Anterior cingulate cortex (tissue), 58 donors: ENCODE results near the gene PVALB.

Source experiments
- DNase-seq, 58 donors: peaks; one replicate each; lab custom pipeline; 2025; lab: John Stamatoyannopoulos, UW

Gene PVALB

GRCh38 chr22:36816636-36817524, at the start of gene PVALB:
Gene PVALB (minus strand): TSS chr22:36817035. CDS start chr22:36817005, 30 bp downstream.
- peak in 2 of 58 donors; percentile 4 to 28 for DNase-seq

- no peak for DNase-seq
These were observed 48.5 kb upstream of the PVALB start for GRCh38 chr22:36865346-36865745.

- no peak for DNase-seq
These were observed 47.8 kb upstream of the PVALB start for GRCh38 chr22:36864454-36865215.

GRCh38 chr22:36863979-36864378, 47.1 kb upstream of the PVALB start:
- DNase-seq: no peak

- DNase-seq: no peak
These were observed 46.4 kb upstream of the PVALB start for GRCh38 chr22:36863281-36863680.

GRCh38 chr22:36862251-36863242, 45.7 kb upstream of the PVALB start:
- peak in 9 of 58 donors; percentile 7 to 45 (median 15) for DNase-seq

GRCh38 chr22:36860821-36861659, 44.2 kb upstream of the PVALB start, which contains the start of gene NCF4:
Gene NCF4 (plus strand): TSS chr22:36861006. CDS start chr22:36861172, 166 bp downstream.
- DNase-seq: peak in 38 of 58 donors; percentile 7 to 58 (median 28)

- no peak for DNase-seq
These were observed 43.6 kb upstream of the PVALB start for GRCh38 chr22:36860438-36860820.

- DNase-seq: no peak
These were observed 43.2 kb upstream of the PVALB start for GRCh38 chr22:36860017-36860416.

- no peak for DNase-seq
These were observed 42.1 kb upstream of the PVALB start for GRCh38 chr22:36858966-36859365.

GRCh38 chr22:36858156-36858555, 41.3 kb upstream of the PVALB start:
- DNase-seq: no peak

GRCh38 chr22:36856792-36857135, 39.9 kb upstream of the PVALB start:
- no peak for DNase-seq

- DNase-seq: peak in 57 of 58 donors; percentile 16 to 98 (median 81)
These were observed 39.4 kb upstream of the PVALB start for GRCh38 chr22:36856121-36856791.

- no peak for DNase-seq
These were observed 38.6 kb upstream of the PVALB start for GRCh38 chr22:36855478-36855877.

- peak in 33 of 58 donors; percentile 1 to 47 (median 15) for DNase-seq
These were observed 36.7 kb upstream of the PVALB start for GRCh38 chr22:36853407-36854099.

GRCh38 chr22:36852056-36852973, 35.5 kb upstream of the PVALB start:
- no peak for DNase-seq

- no peak for DNase-seq
These were observed 33.8 kb upstream of the PVALB start for GRCh38 chr22:36850682-36851081.
